Skeletal muscle tissue (tissue), 4 donors: ENCODE results near the gene KLF5. TPM values are rescaled to one million over a fixed set of nuclear protein-coding genes. Genes with fewer than 3 reads are reported as not detected.

Experiments used
- H3K27ac ChIP-seq: one replicate; pipeline ENCODE4 v1.7.0; 2013; ENCODE audit warnings: mild to moderate bottlenecking, low read depth, low read length, inconsistent platforms
- H3K27me3 ChIP-seq, 3 donors: one replicate each; pipeline ENCODE4 v1.7.0; 2013; ENCODE audit warnings: low read length in 3 of 3; ENCODE audit not compliant: control insufficient read depth in 3 of 3, insufficient read depth in 3 of 3
- H3K36me3 ChIP-seq, 3 donors: one replicate each; pipeline ENCODE4 v1.7.0; 2013; ENCODE audit warnings: low read length in 3 of 3; ENCODE audit not compliant: control insufficient read depth in 3 of 3, insufficient read depth in 3 of 3
- H3K4me1 ChIP-seq, 3 donors: one replicate each; pipeline ENCODE4 v1.7.0; 2013; ENCODE audit warnings: low read length in 3 of 3, mild to moderate bottlenecking in 3 of 3; ENCODE audit not compliant: control insufficient read depth in 3 of 3, insufficient read depth in 3 of 3
- H3K4me3 ChIP-seq, 3 donors: one replicate each; pipeline ENCODE4 v1.7.0; 2013; ENCODE audit warnings: low read length in 3 of 3
- H3K9ac ChIP-seq, 3 donors: one replicate each; pipeline ENCODE4 v1.7.0; 2013; ENCODE audit warnings: low read length in 3 of 3, mild to moderate bottlenecking in 3 of 3, moderate library complexity in 2 of 3, low read depth in 1 of 3
- H3K9me3 ChIP-seq, 3 donors: one replicate each; pipeline ENCODE4 v1.7.0; 2013; ENCODE audit warnings: low read length in 3 of 3; ENCODE audit not compliant: control insufficient read depth in 3 of 3
- total RNA-seq: library from RNA; depleted of rRNA; stranded (reverse); fragments of >200 nt; gene quantifications from one replicate; pipeline ENCODE4 v1.2.3, GENCODE V29; 2014
- donor health status: Osteomylitis.

KLF5 gene
- 11.0 TPM for total RNA-seq

DNA sequence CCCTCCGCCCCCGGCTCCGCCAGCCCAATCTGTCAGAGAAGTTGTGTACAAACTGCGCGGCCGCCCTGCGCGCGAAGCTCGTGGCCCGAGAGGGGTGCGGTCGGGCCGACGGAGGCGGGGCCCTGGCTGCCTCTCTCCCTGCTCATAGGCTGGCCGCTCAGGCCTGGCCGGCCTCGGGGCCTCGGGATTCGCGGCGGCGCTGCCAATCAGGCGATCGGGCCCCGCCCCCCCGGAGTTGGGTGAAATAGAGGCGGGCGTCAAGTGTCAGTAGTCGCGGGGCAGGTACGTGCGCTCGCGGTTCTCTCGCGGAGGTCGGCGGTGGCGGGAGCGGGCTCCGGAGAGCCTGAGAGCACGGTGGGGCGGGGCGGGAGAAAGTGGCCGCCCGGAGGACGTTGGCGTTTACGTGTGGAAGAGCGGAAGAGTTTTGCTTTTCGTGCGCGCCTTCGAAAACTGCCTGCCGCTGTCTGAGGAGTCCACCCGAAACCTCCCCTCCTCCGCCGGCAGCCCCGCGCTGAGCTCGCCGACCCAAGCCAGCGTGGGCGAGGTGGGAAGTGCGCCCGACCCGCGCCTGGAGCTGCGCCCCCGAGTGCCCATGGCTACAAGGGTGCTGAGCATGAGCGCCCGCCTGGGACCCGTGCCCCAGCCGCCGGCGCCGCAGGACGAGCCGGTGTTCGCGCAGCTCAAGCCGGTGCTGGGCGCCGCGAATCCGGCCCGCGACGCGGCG is at the start of gene KLF5:
Gene KLF5 (plus strand): TSS at position 270 of the 724 bp plus-strand sequence. CDS start 323 bp downstream, at position 593.
- Histone ChIP-seq H3K9ac (peak within 1 kb of the TSS; percentile 79 to 85 (median 80)), H3K9me3 (no peaks in the 10 kb centered on the region), H3K27ac (peak within 1 kb of the TSS; percentile 79), H3K4me1 (peaks cover 4 to 13% (median 6%) of the 10 kb centered on the region in 3 donors), H3K27me3 (no peaks in the 10 kb centered on the region), H3K4me3 (peak within 1 kb of the TSS; percentile 81 to 87 (median 84)), H3K36me3 (peaks cover 0 to 7% (median 0%) of the 10 kb centered on the region in 3 donors)

DNA sequence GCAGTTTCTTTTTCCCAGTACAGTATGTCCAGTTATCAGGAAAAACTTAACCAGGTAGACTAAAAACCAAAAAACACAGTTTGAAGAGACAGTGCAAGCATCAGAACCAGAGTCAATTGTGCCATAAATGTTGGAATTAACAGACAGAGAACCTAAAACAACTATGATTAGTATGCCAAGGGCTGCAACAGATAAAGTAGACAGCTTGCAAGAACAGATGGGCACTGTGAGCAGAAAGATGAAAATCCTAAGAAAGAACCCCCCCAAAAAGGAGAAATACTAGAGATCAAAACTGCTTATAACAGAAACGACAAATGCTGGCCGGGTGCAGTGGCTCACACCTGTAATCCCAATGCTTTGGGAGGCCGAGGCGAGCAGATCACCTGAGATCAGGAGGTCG is 47.1 kb upstream of the KLF5 start:
- Histone ChIP-seq H3K27ac (no peak overlapping the region), H3K36me3 (no peaks in the 10 kb centered on the region), H3K4me1 (no peaks in the 10 kb centered on the region), H3K27me3 (no peaks in the 10 kb centered on the region), H3K9me3 (no peaks in the 10 kb centered on the region), H3K9ac (no peak overlapping the region), H3K4me3 (no peak overlapping the region)

DNA sequence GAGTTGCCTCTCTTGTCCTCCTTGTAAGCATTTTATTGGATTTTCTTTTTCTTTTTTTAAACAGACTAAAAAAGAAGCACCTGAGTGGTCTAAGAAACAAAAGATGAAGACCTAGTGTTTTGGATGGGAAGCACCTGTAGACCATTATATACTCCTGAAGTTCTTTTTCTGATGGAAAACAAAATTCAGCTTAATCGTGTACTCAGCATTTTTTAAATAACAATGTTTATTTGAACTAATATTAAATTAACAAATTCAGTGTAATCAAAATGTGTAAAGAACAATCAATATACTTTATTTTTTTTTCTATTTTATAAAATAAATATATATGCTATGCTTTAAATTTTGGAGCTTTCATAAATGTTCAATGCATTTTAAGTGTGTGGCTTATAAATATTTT is 43.0 kb upstream of the KLF5 start:
- Histone ChIP-seq H3K27me3 (no peaks in the 10 kb centered on the region), H3K27ac (no peak overlapping the region), H3K4me3 (no peak overlapping the region), H3K9ac (no peak overlapping the region), H3K9me3 (no peaks in the 10 kb centered on the region), H3K4me1 (no peaks in the 10 kb centered on the region), H3K36me3 (peaks cover 0 to 2% (median 0%) of the 10 kb centered on the region in 3 donors)

DNA sequence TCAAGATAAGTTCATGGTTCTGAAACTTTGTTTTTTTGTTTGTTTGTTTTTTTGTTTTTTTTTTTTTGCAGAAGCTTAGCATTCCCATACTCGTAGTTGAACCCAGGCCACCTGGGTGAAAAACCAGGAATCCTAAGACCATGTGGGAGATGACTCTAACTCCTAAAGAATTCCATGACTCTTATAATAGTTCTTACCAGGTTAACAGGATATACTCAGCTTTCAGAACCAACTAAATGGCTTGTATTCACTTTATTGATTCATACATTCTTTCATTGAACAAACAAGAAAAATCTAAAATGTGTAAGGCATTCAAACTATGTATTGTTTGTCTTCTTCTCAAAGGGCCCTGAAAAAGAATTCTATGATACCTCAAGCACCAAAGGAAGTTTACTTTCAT is 40.5 kb upstream of the KLF5 start:
- H3K4me1 ChIP-seq = no peaks in the 10 kb centered on the region
- H3K27me3 ChIP-seq = no peaks in the 10 kb centered on the region
- H3K4me3 ChIP-seq = no peak overlapping the region
- no peak overlapping the region for H3K9ac ChIP-seq
- no peak overlapping the region for H3K27ac ChIP-seq
- peaks cover 0 to 2% (median 0%) of the 10 kb centered on the region in 3 donors for H3K36me3 ChIP-seq
- no peaks in the 10 kb centered on the region for H3K9me3 ChIP-seq

DNA sequence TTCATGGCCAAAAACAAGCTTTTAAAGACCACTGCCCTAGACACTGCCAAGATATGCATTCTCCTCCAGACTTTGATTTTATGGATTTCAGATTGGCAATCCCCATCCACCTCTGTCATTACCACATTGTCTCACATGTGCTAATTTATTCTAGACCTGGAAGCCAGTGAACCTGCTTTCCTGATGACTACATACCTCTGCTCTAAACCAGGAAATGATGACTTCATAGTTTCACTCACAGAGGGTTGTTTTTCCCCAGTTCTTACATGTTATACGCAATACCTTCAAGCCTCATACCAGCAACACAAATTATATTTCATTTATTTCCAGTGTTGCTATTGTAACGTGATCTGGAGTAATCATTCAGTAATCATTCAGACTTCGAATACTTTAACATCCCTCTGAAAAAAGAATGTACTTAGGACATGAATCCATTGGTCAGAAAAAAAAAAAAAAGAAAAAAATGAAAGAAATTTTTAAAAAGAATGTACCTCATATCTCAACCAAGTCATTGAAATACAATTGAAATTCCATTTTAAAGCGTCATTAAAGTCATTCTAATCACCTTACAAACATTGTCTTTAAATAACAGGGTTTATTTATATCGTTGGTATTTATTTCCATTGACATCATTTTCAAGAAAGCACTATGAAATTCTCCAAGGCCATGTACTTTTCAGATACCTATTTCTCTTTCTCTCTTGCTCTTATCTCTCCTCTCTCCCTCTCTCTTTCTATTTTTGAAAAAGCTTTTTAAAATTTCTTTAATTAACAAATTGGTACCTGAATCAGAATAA is 33.4 kb upstream of the KLF5 start:
- Histone ChIP-seq H3K4me1 (no peaks in the 10 kb centered on the region), H3K9me3 (no peaks in the 10 kb centered on the region), H3K9ac (no peak overlapping the region), H3K27me3 (no peaks in the 10 kb centered on the region), H3K4me3 (no peak overlapping the region), H3K27ac (no peak overlapping the region), H3K36me3 (no peaks in the 10 kb centered on the region)

DNA sequence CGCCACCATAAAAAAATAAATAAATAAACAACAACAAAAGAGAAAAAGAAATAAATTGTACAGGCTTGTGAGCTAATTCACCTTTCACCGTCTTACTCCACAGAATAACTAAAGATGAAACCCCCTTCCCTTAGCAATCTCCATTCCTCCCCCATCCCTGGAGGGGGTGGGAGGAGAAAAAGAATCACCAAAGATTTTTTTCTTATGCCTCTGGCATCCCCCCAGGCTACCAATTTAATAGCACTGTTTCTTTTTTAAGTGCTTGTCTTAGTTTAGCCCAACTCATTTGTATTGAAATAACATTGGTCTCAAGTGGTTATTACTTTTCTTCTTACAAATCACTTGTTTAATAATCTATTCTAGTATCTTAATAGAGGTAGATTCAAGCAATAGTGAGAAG is 23.9 kb upstream of the KLF5 start:
- Histone ChIP-seq H3K27me3 (no peaks in the 10 kb centered on the region), H3K4me1 (peaks cover 0 to 2% (median 0%) of the 10 kb centered on the region in 3 donors)

DNA sequence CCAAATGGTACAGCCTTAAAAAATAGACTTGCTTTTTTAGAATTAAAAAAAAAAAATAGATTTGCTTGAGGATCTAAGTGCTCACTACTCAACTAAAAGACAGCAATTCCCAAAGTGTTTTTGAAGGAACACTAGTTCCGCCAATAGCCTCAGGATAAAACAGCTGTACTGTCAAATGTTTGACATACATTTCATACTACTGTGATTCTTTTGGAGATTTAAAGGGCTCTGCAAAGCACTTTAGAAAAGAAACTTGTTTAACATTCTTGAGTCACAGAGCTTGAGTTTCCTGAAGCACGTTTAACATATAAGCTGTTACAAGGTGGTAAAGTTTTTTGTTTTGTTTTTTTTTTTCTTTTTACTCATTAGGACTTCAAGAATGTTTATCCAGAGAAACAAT is 23.1 kb upstream of the KLF5 start:
- Histone ChIP-seq H3K27me3 (no peaks in the 10 kb centered on the region), H3K4me3 (no peak overlapping the region), H3K27ac (no peak overlapping the region), H3K4me1 (peaks cover 0 to 2% (median 0%) of the 10 kb centered on the region in 3 donors), H3K9me3 (no peaks in the 10 kb centered on the region), H3K36me3 (no peaks in the 10 kb centered on the region), H3K9ac (no peak overlapping the region)

More for the DNA sequence above, 23.9 kb upstream of the KLF5 start:
- H3K27ac ChIP-seq = no peak overlapping the region
- no peak overlapping the region for H3K4me3 ChIP-seq
- H3K9me3 ChIP-seq = no peaks in the 10 kb centered on the region
- H3K9ac ChIP-seq = no peak overlapping the region
- H3K36me3 ChIP-seq = no peaks in the 10 kb centered on the region

DNA sequence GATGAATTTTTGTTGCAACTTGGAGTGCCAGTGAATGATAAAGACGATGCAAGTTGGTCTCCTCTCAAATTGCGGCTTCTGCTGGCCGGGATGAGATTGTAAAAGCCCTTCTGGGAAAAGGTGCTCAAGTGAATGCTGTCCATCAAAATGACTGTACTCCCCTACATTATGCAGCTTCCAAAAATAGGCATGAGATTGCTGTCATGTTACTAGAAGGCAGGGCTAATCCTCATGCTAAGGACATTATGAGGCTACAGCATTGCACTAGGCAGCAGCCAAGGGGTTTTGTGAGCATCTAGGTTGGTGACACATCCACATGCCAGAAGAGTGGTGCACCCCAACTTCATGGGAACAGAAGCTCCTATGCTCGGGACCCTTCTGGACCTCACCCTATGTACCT is 22.2 kb upstream of the KLF5 start:
- Histone ChIP-seq H3K27ac (no peak overlapping the region), H3K27me3 (no peaks in the 10 kb centered on the region), H3K4me3 (no peak overlapping the region), H3K9me3 (no peaks in the 10 kb centered on the region), H3K9ac (no peak overlapping the region), H3K4me1 (peaks cover 0 to 2% (median 0%) of the 10 kb centered on the region in 3 donors), H3K36me3 (no peaks in the 10 kb centered on the region)

DNA sequence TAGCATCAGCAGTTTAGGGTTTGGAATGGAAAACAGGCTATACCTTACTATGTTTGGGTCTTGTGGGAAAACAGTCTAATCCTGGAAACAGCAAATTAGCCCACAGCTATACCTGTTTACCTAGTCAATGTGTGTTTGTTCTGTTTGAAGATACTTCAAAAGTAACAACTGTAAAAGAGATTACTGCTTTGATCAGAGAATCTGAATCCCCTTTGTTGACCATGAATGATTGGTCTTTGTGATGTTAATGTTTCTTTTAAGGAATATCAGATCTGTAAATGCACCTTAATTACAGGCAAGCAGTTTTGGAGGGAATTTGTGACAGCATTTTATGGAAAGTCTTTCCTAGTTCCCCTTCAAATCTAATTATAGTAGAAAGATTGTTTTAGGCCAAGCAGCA is 20.7 kb upstream of the KLF5 start:
- no peak overlapping the region for H3K27ac ChIP-seq
- no peaks in the 10 kb centered on the region for H3K27me3 ChIP-seq
- no peaks in the 10 kb centered on the region for H3K9me3 ChIP-seq
- peaks cover 0 to 2% (median 0%) of the 10 kb centered on the region in 3 donors for H3K4me1 ChIP-seq
- no peak overlapping the region for H3K9ac ChIP-seq
- no peaks in the 10 kb centered on the region for H3K36me3 ChIP-seq
- H3K4me3 ChIP-seq = no peak overlapping the region
